Cardiac muscle cell (in vitro differentiated cells and primary cell): Measurements from ENCODE around the gene KCNT2. TPM values are rescaled to one million over a fixed set of nuclear protein-coding genes. Genes with fewer than 3 reads are reported as not detected.

Source experiments
- DNase-seq, 2 donors: peaks; one replicate each; pipeline versions ENCODE4 v3.0.0 to v3.0.0-alpha.2; 2010 to 2017; ENCODE audit warnings: low read depth in 1 of 2, low spot score in 1 of 2
- H3K27ac ChIP-seq: fragments of 200-600 bp; sonication (generic); 2 replicates; pipeline ENCODE4 v1.5.1; 2016
- H3K27me3 ChIP-seq: fragments of 200-600 bp; sonication (generic); 2 replicates; pipeline ENCODE4 v1.6.0; 2016; ENCODE audit warnings: control low read depth
- H3K36me3 ChIP-seq: fragments of 200-600 bp; sonication (generic); 2 replicates; pipeline ENCODE4 v1.5.1; 2016; ENCODE audit warnings: control low read depth
- H3K4me1 ChIP-seq: fragments of 200-600 bp; sonication (generic); 2 replicates; pipeline ENCODE4 v1.8.1; 2017; ENCODE audit warnings: low read depth, mild to moderate bottlenecking, mixed run types
- H3K4me3 ChIP-seq: fragments of 200-600 bp; sonication (generic); 2 replicates; pipeline ENCODE4 v1.5.1; 2016; ENCODE audit warnings: mild to moderate bottlenecking
- H3K9me3 ChIP-seq: fragments of 200-600 bp; sonication (generic); 2 replicates; pipeline ENCODE4 v1.5.1; 2017; ENCODE audit warnings: low read depth, mild to moderate bottlenecking, control low read depth
- CTCF ChIP-seq: IDR thresholded peaks from 2 replicates; pipeline ENCODE4 v1.5.1; 2012; ENCODE audit warnings: low read depth, mild to moderate bottlenecking, low read length
- polyA plus RNA-seq: library from polyadenylated mRNA; unstranded; fragments of >200 nt; fragmentation: Nextera tagmentation; extraction: Ambion mirVana; gene quantifications from 2 replicates; pipeline ENCODE4 v1.2.1, GENCODE V29; 2016
- total RNA-seq: library from RNA; depleted of rRNA; stranded (reverse); fragments of >200 nt; gene quantifications from 2 replicates; pipeline ENCODE4 v1.2.3, GENCODE V29; 2016

Gene KCNT2
- total and polyA plus RNA-seq, 2 experiments from 2014 or later: 2.0 to 5.0 TPM

- Histone ChIP-seq H3K4me1 (no peaks in the 10 kb centered on the region), H3K9me3 (no peaks in the 10 kb centered on the region), H3K27ac (no peak overlapping the region), H3K4me3 (no peak overlapping the region), H3K36me3 (no peaks in the 10 kb centered on the region), H3K27me3 (no peaks in the 10 kb centered on the region)
- TF ChIP-seq CTCF: peak; percentile 19
- no peak for DNase-seq
Measured at GRCh38 chr1:196425513-196425912, 182.7 kb downstream of the KCNT2 start.

- TF ChIP-seq CTCF: no peak
- H3K9me3 ChIP-seq: no peaks in the 10 kb centered on the region
- no peak overlapping the region for H3K4me3 ChIP-seq
- peak in 1 of 2 donors; percentile 84 for DNase-seq
- no peak overlapping the region for H3K27ac ChIP-seq
- H3K36me3 ChIP-seq: no peaks in the 10 kb centered on the region
- H3K27me3 ChIP-seq: no peaks in the 10 kb centered on the region
- no peaks in the 10 kb centered on the region for H3K4me1 ChIP-seq
Measured at GRCh38 chr1:196423612-196424011, 184.6 kb downstream of the KCNT2 start.

- no peak for DNase-seq
- Histone ChIP-seq H3K36me3 (no peaks in the 10 kb centered on the region), H3K27ac (no peak overlapping the region), H3K27me3 (no peaks in the 10 kb centered on the region), H3K9me3 (no peaks in the 10 kb centered on the region), H3K4me1 (no peaks in the 10 kb centered on the region), H3K4me3 (no peak overlapping the region)
- no peak for TF ChIP-seq CTCF
Measured at GRCh38 chr1:196418772-196419171, 189.5 kb downstream of the KCNT2 start.

GRCh38 chr1:196415978-196416377 is 192.3 kb downstream of the KCNT2 start:
- H3K36me3 ChIP-seq: no peaks in the 10 kb centered on the region
- no peak for TF ChIP-seq CTCF
- H3K27ac ChIP-seq: no peak overlapping the region
- H3K9me3 ChIP-seq: no peaks in the 10 kb centered on the region
- peak in 1 of 2 donors; percentile 63 for DNase-seq
- no peaks in the 10 kb centered on the region for H3K4me1 ChIP-seq
- no peaks in the 10 kb centered on the region for H3K27me3 ChIP-seq
- no peak overlapping the region for H3K4me3 ChIP-seq

- no peak overlapping the region for H3K27ac ChIP-seq
- H3K27me3 ChIP-seq: no peaks in the 10 kb centered on the region
- no peak for TF ChIP-seq CTCF
- H3K4me1 ChIP-seq: peaks cover 9% of the 10 kb centered on the region
- no peak overlapping the region for H3K4me3 ChIP-seq
- H3K9me3 ChIP-seq: no peaks in the 10 kb centered on the region
- H3K36me3 ChIP-seq: no peaks in the 10 kb centered on the region
- DNase-seq: no peak
Measured at GRCh38 chr1:196412326-196412725, 195.9 kb downstream of the KCNT2 start.

- Histone ChIP-seq H3K36me3 (no peaks in the 10 kb centered on the region), H3K4me1 (peaks cover 16% of the 10 kb centered on the region), H3K27me3 (no peaks in the 10 kb centered on the region), H3K27ac (no peak overlapping the region), H3K9me3 (no peaks in the 10 kb centered on the region), H3K4me3 (no peak overlapping the region)
- DNase-seq: no peak
- TF ChIP-seq CTCF: no peak
Measured at GRCh38 chr1:196410768-196411167, 197.5 kb downstream of the KCNT2 start.
